Effector memory CD8-positive, alpha-beta T cell (primary cell): ENCODE results near the gene PELI2.

Experiments used
- ATAC-seq: fragments of 150-1000 bp; cut with Tn5 transposase; replicated peaks from 2 replicates; pipeline ENCODE4 v1.10.0; 2021; ENCODE audit warnings: mild to moderate bottlenecking, moderate library complexity
- DNase-seq, 3 experiments: peaks; one replicate each; pipeline ENCODE4 v3.0.0; 2021
- H3K27ac Mint-ChIP-seq, 2 donors: one replicate each; pipeline ENCODE4 v1.8.0; 2022; ENCODE audit warnings: mild to moderate bottlenecking in 2 of 2, mixed read lengths in 2 of 2, moderate library complexity in 2 of 2
- H3K27me3 Mint-ChIP-seq, 2 donors: one replicate each; pipeline ENCODE4 v1.8.0; 2022; ENCODE audit warnings: mixed read lengths in 2 of 2
- H3K36me3 Mint-ChIP-seq: one replicate; pipeline ENCODE4 v1.8.0; 2022; ENCODE audit warnings: mild to moderate bottlenecking, moderate library complexity, mixed read lengths; ENCODE audit not compliant: insufficient read depth
- H3K4me1 Mint-ChIP-seq, 2 donors: one replicate each; pipeline ENCODE4 v1.8.0; 2022; ENCODE audit warnings: low read depth in 2 of 2, mixed read lengths in 2 of 2
- H3K4me3 Mint-ChIP-seq, 2 donors: one replicate each; pipeline ENCODE4 v1.8.0; 2022; ENCODE audit warnings: mild to moderate bottlenecking in 2 of 2, mixed read lengths in 2 of 2, moderate library complexity in 2 of 2
- H3K9me3 Mint-ChIP-seq, 2 donors: one replicate each; pipeline ENCODE4 v1.8.0; 2022; ENCODE audit warnings: mixed read lengths in 2 of 2

The PELI2 gene

DNA sequence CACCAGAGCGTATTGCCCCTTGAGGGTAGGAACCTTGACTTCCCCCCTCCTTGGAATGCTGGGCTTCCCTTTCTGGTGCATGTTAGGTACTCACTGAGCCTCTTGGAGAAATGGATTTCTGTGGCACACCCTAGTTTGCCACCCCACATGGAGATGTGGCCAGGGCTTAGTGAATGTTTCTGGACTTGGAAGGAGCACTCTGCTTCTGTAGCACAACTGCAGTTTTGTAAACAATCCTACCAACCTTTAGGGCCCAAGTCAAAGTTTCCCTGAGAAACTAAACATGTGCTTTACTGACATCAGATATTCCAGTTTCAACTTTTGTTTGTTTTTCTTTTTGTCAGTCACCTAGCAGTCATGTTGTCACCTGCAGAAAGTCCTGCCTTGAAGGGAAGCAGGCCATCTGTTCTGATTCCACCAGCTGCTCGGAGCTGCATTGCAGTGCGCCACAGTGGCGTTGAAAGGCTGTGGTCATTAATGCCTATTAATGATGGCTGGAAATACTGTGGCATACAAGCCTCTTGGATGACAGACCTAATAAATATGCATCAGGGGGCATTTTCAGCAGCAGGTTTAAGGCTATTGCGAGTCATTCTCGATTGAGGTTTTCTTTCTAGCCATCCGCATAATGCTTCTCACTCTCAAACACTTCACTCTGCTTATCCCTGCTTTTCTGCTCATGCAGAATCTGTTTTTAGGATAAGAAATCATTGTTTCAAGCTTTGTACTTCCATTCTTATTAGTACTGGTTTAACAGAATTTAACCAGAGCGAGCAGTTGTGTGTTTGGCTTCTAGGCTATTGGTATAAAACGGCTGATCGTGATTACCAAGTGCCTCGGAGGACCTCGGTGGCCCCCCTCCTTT is 7.8 kb downstream of the PELI2 start:
- Mint-ChIP-seq H3K4me3 (no peak overlapping the region), H3K27ac (no peak overlapping the region), H3K36me3 (peaks cover 6% of the 10 kb centered on the region), H3K9me3 (no peaks in the 10 kb centered on the region), H3K4me1 (peaks cover 11 to 16% of the 10 kb centered on the region in 2 donors), H3K27me3 (peaks cover under 1 to 31% of the 10 kb centered on the region in 2 donors)
- no peak for ATAC-seq
- DNase-seq = no peak

DNA sequence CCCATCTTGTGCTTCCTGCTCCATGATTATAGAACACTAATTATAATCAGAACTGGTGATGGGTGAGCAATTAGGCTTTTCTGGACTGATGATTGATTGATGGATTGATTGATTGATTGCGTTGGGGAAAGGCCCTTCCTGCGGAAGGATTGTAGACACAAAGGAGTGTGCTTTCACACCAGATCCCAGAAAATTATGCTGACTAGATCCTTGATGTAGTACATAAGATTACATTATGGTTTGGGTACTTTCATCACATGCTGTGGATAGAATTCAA is 8.4 kb downstream of the PELI2 start:
- Mint-ChIP-seq H3K36me3 (peaks cover 5% of the 10 kb centered on the region), H3K27ac (no peak overlapping the region), H3K9me3 (no peaks in the 10 kb centered on the region), H3K27me3 (peaks cover 0 to 31% of the 10 kb centered on the region in 2 donors), H3K4me1 (peaks cover 13 to 17% of the 10 kb centered on the region in 2 donors), H3K4me3 (no peak overlapping the region)
- ATAC-seq = no peak
- no peak for DNase-seq

DNA sequence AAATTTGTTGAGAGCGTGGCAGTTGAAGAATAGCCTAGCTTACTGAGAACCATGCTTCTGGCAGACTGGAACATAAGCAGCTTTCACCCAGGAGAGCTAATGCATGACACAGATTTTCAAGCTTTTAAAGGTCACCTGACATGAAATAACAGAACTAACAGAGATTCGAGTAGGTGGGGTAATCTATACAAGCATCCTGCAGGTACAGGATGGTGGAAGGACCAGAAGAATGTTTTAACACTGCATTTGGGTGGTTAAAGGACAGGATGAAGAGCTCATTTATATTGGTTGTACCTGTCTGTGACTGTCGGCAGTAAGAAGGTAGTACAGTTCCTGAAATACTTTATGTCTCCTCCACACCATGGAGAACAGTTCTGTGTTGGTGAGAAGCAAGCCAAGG is 8.9 kb downstream of the PELI2 start:
- H3K27ac Mint-ChIP-seq = no peak overlapping the region
- H3K27me3 Mint-ChIP-seq = peaks cover 0 to 31% of the 10 kb centered on the region in 2 donors
- H3K4me1 Mint-ChIP-seq = peaks cover 13 to 19% of the 10 kb centered on the region in 2 donors
- no peak for DNase-seq
- no peak overlapping the region for H3K4me3 Mint-ChIP-seq
- H3K9me3 Mint-ChIP-seq = no peaks in the 10 kb centered on the region
- H3K36me3 Mint-ChIP-seq = peaks cover 3% of the 10 kb centered on the region
- ATAC-seq = no peak

DNA sequence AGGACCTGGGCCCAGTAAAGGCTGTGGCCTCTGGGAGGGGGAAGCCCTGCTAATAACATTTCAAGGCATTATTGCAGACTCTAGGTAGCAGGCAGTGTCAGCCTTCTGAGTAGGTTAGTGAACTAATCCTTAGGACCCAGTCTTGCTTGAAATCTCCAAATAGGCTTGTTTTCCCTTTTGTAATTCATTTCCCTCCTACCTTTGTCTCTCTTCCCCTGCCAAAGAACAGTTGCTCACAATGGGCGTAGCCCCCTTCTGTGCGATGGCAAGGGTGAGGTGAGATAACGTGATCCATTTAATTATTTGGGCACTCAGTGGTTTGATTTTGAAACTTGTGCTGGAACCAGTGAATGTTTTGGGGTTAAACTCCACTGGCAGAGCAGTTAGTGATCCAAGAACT is 10.9 kb downstream of the PELI2 start:
- Mint-ChIP-seq H3K27ac (no peak overlapping the region), H3K4me1 (peaks cover 15 to 23% of the 10 kb centered on the region in 2 donors), H3K27me3 (peaks cover 0 to 41% of the 10 kb centered on the region in 2 donors), H3K36me3 (peaks cover 6% of the 10 kb centered on the region), H3K9me3 (no peaks in the 10 kb centered on the region), H3K4me3 (no peak overlapping the region)
- no peak for ATAC-seq
- DNase-seq = no peak

- H3K27me3 Mint-ChIP-seq = peaks cover 3 to 36% of the 10 kb centered on the region in 2 donors
- DNase-seq (no peak), ATAC-seq (peak; percentile 16)
- no peak overlapping the region for H3K4me3 Mint-ChIP-seq
- peaks cover 15 to 23% of the 10 kb centered on the region in 2 donors for H3K4me1 Mint-ChIP-seq
- no peaks in the 10 kb centered on the region for H3K9me3 Mint-ChIP-seq
- no peak overlapping the region for H3K27ac Mint-ChIP-seq
- peaks cover 6% of the 10 kb centered on the region for H3K36me3 Mint-ChIP-seq
Measured at GRCh38 chr14:56129933-56130332, 11.7 kb downstream of the PELI2 start.

DNA sequence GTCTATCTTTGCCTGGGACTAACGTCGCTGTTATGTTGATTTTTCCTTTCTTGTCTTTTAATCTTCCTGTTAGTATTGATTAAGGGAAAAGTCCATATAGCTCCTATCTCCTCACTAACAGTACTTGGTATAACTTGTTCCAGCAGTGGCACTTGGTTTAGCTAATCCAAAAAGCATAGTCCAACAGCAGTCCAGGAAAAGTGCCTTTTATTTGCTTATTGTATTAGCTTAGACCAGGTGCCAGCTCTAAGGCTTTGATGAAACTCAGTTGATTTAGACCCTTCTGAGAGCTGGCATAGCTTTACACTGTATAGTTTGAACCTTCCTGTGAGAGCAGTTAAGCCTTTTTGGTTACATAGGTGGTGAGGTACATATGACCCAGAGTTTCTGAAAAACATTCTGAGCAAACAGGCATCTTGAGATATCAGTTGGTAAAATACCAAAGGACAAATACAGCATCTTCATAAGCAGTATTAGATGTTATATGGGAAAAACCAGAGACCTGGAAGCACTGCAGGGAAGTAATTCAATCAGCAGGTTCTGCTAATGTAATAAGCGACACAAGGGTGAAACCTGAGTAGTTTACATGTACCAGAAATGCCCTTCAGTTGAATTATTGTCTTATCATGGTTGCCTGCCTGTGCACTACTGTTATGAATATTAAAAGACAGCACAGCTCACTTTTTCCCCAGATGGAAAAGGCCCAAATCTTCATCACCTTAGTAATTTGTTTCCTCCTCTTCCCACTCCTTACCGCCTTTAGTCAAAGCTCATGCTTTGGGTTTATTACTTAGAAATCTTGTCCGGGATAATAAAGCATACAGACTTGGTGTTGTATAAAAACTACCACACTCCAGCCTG is 13.0 kb downstream of the PELI2 start:
- no peak overlapping the region for H3K27ac Mint-ChIP-seq
- H3K4me1 Mint-ChIP-seq = peaks cover 15 to 25% of the 10 kb centered on the region in 2 donors
- DNase-seq (no peak), ATAC-seq (no peak)
- peaks cover 6% of the 10 kb centered on the region for H3K36me3 Mint-ChIP-seq
- no peak overlapping the region for H3K4me3 Mint-ChIP-seq
- peaks cover 7 to 39% of the 10 kb centered on the region in 2 donors for H3K27me3 Mint-ChIP-seq
- no peaks in the 10 kb centered on the region for H3K9me3 Mint-ChIP-seq

DNA sequence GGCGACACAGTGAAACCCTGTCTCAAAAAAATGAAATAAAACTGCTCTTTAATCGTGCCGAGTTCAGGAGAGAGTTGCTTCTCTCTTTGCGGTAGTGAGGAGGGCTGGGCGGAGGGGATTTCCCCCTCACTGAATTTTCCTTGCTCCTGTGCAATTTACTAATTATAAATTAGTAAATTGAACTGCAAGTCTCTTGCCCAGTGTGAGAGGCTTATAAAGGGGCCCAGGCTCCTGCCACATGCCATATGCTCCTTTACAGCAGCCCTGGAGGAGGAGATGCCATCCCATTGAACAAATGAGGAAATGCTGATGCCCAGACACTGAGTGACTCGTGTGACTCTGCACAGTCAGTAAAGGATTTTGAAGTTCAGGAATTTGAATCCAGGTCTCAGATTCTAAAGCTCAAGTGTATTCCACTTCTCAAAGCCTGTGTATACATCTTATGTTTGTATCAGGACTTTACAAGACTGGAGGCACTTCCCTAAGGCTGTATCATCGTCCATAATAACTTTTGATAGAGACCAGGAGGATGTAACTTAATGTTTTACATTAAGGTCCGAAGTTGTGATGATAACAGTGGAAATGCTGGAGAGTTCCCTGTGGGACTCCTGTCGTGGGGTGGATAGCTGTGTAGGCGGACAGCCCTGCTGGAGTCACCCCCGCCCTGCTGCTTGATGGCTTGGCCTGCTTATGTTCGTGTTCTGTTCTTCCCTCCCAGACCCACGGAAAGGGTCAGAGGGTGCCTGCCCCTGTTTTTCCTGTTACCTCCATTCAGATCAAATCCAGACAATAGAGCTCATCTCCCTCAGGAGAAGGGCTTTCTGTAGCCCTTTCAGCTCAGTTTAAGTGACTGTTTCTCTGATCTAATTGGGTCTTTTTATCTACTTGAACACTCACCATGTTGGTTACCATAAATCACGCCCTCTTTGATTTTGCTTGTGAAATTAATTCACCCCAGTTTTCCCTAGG is 13.9 kb downstream of the PELI2 start:
- no peak for DNase-seq
- Mint-ChIP-seq H3K9me3 (no peaks in the 10 kb centered on the region), H3K4me3 (no peak overlapping the region), H3K27ac (no peak overlapping the region), H3K36me3 (peaks cover 6% of the 10 kb centered on the region), H3K27me3 (peaks cover 17 to 39% of the 10 kb centered on the region in 2 donors), H3K4me1 (peaks cover 15 to 29% of the 10 kb centered on the region in 2 donors)
- no peak for ATAC-seq

DNA sequence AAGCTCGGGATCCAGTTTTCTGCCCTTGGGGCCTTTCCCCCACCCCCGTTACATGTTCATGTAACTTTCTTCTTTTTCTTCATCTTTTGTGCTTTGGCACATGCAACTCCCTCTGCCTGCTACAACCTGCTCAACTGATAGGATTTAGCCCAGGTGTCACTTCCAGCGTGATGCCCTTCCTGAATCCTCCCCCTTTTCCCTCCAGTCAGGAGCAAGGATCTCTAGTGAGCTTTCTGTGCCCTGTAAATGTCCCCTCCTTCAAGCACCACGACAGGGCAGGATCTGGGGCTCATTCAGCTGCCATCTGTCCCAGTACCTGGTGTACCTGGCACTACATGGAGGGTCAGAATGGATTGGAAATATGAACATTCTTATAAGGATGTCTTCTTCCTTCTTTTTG is 15.3 kb downstream of the PELI2 start:
- H3K4me1 Mint-ChIP-seq = peaks cover 21 to 33% of the 10 kb centered on the region in 2 donors
- no peak for ATAC-seq
- peaks cover 6% of the 10 kb centered on the region for H3K36me3 Mint-ChIP-seq
- H3K4me3 Mint-ChIP-seq = no peak overlapping the region
- H3K27ac Mint-ChIP-seq = no peak overlapping the region
- DNase-seq = no peak
- no peaks in the 10 kb centered on the region for H3K9me3 Mint-ChIP-seq
- peaks cover 25 to 47% of the 10 kb centered on the region in 2 donors for H3K27me3 Mint-ChIP-seq

DNA sequence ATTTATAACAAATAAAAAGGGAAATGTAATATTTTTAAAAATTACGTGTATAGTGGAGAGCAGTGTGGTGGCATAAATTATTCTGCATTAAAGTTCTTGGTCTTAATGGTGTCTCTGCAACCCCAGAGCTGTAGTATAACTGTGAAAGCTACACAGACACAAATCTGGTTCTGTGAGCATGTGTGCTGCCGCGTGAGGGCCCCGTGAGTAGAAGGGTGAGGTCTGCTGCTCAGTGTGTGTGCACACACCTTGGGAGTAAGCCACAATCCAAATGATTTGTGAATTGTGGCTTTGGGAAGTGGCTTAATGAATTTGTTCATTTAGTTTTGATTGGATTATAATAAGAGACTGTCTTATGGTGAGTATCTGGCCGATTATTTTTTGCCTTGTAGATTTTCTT is 16.8 kb downstream of the PELI2 start:
- Mint-ChIP-seq H3K27me3 (peaks cover 32 to 56% of the 10 kb centered on the region in 2 donors), H3K4me1 (peaks cover 20 to 28% of the 10 kb centered on the region in 2 donors), H3K36me3 (peaks cover 3% of the 10 kb centered on the region), H3K4me3 (no peak overlapping the region), H3K9me3 (no peaks in the 10 kb centered on the region), H3K27ac (no peak overlapping the region)
- DNase-seq = no peak
- no peak for ATAC-seq

- H3K4me1 Mint-ChIP-seq = peaks cover 21 to 28% of the 10 kb centered on the region in 2 donors
- ATAC-seq (no peak), DNase-seq (no peak)
- no peaks in the 10 kb centered on the region for H3K9me3 Mint-ChIP-seq
- no peak overlapping the region for H3K4me3 Mint-ChIP-seq
- H3K27ac Mint-ChIP-seq = no peak overlapping the region
- peaks cover 3% of the 10 kb centered on the region for H3K36me3 Mint-ChIP-seq
- peaks cover 37 to 61% of the 10 kb centered on the region in 2 donors for H3K27me3 Mint-ChIP-seq
Measured at GRCh38 chr14:56135668-56136067, 17.5 kb downstream of the PELI2 start.

DNA sequence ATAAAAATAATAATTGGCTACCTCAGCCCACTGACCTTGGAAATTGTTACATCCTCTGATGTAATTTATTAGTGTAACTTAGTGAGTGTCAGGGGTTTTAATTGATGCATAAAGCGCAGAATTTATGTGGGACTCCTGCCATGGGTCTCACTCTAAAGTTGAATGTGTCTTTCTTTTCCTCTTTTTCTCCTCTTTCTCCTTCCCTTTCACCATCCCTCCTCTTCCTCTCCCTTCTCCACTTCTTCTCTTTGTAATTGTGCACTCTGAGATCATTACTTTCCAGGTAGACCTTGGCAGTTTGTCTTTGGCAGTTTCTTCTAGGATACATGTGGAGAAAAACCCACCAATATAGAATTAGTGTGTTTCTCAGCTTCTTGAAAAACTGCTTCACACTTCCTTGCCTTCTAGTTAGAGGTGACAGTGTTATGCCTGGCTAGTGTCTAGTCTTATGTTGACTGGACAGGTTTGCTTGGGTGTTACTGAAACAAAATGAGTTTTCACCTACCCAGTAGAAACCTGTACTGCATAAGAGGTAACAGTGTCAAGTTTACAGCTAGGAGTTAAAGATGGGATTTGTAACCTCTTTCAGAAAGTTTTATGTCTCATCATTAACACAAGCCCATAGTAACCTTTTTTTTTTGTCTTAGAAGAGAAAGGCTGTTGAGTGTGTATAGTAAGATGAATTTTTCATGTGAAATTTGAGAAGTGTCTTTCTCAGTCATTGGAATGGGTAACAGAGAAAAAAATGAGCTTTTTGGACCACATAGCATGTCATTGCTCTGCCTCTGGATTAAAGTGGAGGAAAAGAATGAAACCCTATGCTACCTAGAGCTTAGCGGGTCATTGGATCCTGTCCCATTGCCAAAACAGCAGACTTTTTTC is 18.6 kb downstream of the PELI2 start:
- Mint-ChIP-seq H3K4me1 (peaks cover 17 to 25% of the 10 kb centered on the region in 2 donors), H3K9me3 (no peaks in the 10 kb centered on the region), H3K4me3 (no peak overlapping the region), H3K27ac (peak overlapping the region in 1 of 2 donors; percentile 25), H3K36me3 (peaks cover 3% of the 10 kb centered on the region), H3K27me3 (peaks cover 43 to 55% of the 10 kb centered on the region in 2 donors)
- ATAC-seq (no peak), DNase-seq (no peak)

GRCh38 chr14:56137453-56137807 is 19.2 kb downstream of the PELI2 start:
- no peak overlapping the region for H3K4me3 Mint-ChIP-seq
- H3K4me1 Mint-ChIP-seq = peaks cover 17 to 24% of the 10 kb centered on the region in 2 donors
- no peak for ATAC-seq
- DNase-seq = no peak
- peaks cover 43 to 52% of the 10 kb centered on the region in 2 donors for H3K27me3 Mint-ChIP-seq
- peaks cover 3% of the 10 kb centered on the region for H3K36me3 Mint-ChIP-seq
- no peaks in the 10 kb centered on the region for H3K9me3 Mint-ChIP-seq
- no peak overlapping the region for H3K27ac Mint-ChIP-seq
